Activated gamma-delta T cell (primary cell): ENCODE data around the gene ANKFN1.
"Not testable (repeated sequence)": the region's sequence is repeated elsewhere in the genome, so short reads cannot be mapped to it uniquely, and the experiment has no call there.

Experiments used
- DNase-seq: peaks from one replicate; lab custom pipeline; 2025; lab: John Stamatoyannopoulos, UW

Gene ANKFN1

DNA sequence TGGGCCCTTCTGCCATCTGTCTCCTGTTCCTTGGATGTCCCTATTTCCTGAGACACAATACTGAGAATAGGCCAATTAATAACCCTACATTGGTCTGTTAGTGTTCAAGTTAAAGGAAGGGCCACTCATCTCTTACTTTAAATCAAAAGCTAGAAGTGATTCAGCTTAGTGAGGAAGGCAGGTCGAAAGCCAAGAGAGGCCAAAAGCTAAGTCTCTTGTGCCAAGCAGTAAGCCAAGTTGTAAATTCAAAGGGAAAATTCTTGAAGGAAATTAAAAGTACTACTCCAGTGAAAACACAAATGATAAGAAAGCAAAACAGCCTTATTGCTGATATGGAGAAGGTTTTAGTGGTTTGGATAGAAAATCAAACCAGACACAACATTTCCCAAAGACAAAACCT, 28.8 kb downstream of the ANKFN1 start:
- DNase-seq = no peak

GRCh38 chr17:56184650-56185049, 31.4 kb downstream of the ANKFN1 start:
- DNase-seq = no peak

- no peak for DNase-seq
Observed at GRCh38 chr17:56185491-56186221, 32.4 kb downstream of the ANKFN1 start.

GRCh38 chr17:56186222-56186786, 33.0 kb downstream of the ANKFN1 start:
- DNase-seq = no peak

DNA sequence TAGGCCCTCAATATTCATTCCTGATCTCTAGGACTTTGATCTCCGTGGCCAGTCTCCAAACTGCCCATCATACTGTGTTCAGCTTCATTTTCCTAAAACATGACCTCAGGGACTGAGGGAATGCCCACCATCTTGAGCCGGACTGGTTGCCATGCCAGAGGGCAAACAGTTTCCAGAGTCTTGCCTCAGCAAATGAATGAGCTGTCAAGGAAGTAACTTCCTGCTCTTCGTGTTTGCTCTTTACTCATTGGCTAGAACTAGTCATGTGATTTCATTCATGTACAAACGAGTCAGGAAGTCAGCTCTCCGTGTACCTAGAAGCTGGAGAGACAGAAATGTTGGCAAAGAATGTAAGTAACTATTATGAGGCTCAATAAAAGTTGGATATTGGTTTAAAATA, 50.2 kb downstream of the ANKFN1 start:
- no peak for DNase-seq

- no peak for DNase-seq
Observed at GRCh38 chr17:56206351-56206750, 53.1 kb downstream of the ANKFN1 start.

- DNase-seq = no peak
Observed at GRCh38 chr17:56213031-56213430, 59.8 kb downstream of the ANKFN1 start.

DNA sequence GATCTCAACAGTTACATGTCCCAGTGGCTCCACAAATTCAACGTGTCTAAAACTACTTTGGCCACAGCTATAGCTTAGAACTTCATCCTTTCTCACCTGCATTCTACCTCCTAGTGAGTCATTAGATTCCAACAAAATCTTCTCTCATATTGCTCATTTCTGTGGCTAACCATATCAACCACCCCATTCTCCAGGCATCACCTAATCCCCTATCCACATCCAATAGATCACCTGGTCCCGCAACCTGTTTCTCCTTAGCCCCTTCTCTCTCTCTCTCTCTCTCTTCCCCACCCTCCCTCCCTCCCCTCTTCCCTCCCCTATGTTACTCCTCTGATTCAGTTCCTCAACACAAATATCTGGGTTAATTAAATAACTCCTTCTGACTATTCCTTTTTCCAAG, 64.6 kb downstream of the ANKFN1 start:
- no peak for DNase-seq

DNA sequence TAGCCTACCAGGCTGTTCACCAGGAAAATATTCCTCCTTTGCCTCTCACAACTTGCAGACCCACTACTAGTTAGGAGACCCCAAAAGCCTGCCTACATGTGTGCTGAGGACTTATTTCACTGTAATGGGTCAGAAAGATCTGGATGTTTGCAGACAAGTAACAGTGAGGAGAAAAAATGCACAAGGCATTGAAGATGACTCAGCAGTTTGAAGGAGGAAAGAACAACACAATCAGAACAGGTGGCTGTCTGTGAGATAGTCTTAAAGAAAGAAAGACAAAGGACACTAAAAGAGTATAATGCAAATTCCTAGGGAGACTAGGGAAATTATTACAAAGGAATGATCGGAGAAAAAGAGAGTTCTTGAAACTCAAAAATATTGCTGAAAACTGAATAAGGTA, 69.0 kb downstream of the ANKFN1 start:
- no peak for DNase-seq

DNA sequence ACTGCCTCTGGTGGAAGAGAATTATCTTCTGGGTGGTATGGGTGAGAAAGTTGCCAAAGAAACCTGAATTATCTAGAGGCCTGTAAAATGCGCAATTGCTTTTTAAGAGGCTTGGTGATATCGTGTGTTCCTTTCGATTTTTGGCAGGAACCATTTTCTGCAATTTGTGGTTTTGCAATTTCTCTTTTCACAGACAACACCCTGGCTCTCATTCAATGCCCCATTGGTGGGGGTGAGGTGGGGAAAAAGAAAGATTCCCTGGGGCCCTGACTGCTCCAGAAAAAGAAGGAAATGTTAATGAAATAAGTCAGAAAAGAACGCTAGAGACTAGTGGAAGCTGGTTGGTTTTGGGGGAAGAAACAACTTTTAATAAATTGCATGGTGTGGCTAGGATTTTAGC, 77.4 kb downstream of the ANKFN1 start:
- DNase-seq = no peak

- DNase-seq = no peak
Observed at GRCh38 chr17:56231252-56231651, 78.0 kb downstream of the ANKFN1 start.

DNA sequence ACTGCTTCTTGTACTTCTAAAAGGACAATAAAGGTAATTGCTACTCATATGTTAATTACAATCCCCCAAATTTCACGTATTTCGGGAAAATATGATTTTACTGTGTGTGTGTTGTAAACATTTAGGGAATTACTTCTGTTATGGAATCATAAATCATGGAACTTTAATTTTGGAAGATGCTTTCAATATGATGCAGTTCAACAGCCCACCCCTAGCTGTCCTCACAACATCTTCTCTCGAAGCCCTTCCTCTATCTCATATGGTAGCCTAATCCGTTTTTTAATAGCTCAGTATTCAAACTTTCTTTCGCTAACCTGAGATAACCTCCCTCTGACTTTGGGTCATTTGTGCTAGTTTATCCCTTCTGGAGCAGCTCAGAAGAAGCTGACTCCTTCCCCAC, 78.4 kb downstream of the ANKFN1 start:
- DNase-seq = no peak

GRCh38 chr17:56244268-56244890, 91.1 kb downstream of the ANKFN1 start:
- DNase-seq = no peak

GRCh38 chr17:56247816-56248215, 94.5 kb downstream of the ANKFN1 start:
- DNase-seq = no peak

- no peak for DNase-seq
Observed at GRCh38 chr17:56257075-56257474, 103.8 kb downstream of the ANKFN1 start.

GRCh38 chr17:56260376-56261002, 107.2 kb downstream of the ANKFN1 start:
- no peak for DNase-seq

DNA sequence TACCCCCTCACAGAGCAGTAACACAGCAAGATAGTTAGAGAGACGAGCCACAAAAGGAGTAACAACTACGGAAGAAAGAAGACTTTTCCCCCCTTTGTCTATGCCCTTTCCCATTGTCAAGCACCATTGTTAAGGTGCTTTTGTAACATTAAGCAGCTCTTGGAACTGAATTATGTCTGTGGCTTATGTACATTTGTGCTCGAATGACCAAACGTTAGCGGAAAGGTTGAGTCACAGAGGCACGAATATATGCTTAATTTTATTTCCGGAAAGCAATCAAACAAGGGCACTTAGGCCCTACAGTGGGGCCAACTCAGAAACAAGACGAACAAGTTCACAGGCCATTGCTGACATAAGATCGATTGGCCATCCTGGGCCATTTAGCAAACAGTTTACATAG, 109.5 kb downstream of the ANKFN1 start:
- no peak for DNase-seq

DNA sequence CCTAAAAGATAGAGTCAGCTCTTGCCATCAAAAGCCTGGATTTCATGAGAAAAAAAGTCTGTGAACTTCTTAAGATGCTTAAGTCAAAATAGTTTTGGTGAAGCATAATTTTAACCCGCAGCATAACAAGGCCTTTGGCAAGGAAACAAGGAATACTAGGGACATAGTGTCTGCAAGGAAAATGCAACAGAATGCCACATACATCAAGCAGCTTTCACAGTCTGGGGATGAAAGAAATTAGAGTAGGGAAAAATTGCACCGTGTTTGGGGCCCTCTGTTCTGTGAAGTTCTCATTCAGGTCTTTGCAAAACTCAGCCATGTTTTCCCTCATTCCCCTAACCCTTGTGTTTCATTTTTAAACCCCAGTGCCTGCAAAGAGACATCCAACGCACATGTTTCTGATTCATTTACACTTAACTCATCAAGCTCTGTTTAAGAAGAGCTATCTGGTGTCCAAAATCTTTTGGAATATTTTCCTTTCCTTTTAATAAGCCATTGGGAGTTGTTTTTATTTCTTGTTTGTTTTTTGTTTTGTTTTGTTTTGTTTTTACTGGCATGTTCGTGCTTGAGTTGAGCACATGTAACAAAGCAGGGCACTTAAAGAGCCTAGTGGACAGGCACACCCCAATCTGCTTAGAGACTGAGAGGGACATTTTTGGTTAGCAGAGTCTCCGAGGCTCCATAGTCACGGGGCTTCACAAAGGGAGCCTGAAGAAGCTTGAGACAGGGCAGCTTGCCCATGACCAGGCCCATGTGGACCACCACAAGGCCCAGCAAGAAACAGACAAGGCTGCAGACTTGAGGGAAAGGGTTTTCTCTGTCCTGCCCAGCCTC, 116.5 kb downstream of the ANKFN1 start:
- DNase-seq = no peak

- no peak for DNase-seq
Observed at GRCh38 chr17:56274491-56274890, 121.2 kb downstream of the ANKFN1 start.

- DNase-seq = no peak
Observed at GRCh38 chr17:56284482-56284881, 131.2 kb downstream of the ANKFN1 start.

GRCh38 chr17:56288786-56289185, 135.5 kb downstream of the ANKFN1 start:
- DNase-seq = not testable (repeated sequence)

GRCh38 chr17:56289321-56289720, 136.0 kb downstream of the ANKFN1 start:
- no peak for DNase-seq
